IgD-negative memory B cell (primary cell): ENCODE results near the gene TRABD2A. TPM values are rescaled to one million over a fixed set of nuclear protein-coding genes. Genes with fewer than 3 reads are reported as not detected.
"Not testable (repeated sequence)": the region's sequence is repeated elsewhere in the genome, so short reads cannot be mapped to it uniquely, and the experiment has no call there.

Experiments
- H3K27ac Mint-ChIP-seq, 3 donors: one replicate each; pipeline ENCODE4 v1.8.0; 2020 to 2022; ENCODE audit warnings: mild to moderate bottlenecking in 3 of 3, mixed read lengths in 3 of 3, moderate library complexity in 1 of 3
- H3K27me3 Mint-ChIP-seq: one replicate; pipeline ENCODE4 v1.8.0; 2021; ENCODE audit warnings: mixed read lengths
- H3K36me3 Mint-ChIP-seq: one replicate; pipeline ENCODE4 v1.8.0; 2020; ENCODE audit warnings: mild to moderate bottlenecking, mixed read lengths
- H3K4me1 Mint-ChIP-seq, 3 donors: one replicate each; pipeline ENCODE4 v1.8.0; 2020 to 2022; ENCODE audit warnings: mixed read lengths in 3 of 3, mild to moderate bottlenecking in 1 of 3
- H3K4me3 Mint-ChIP-seq, 4 donors: one replicate each; pipeline ENCODE4 v1.8.0; 2020 to 2022; ENCODE audit warnings: mild to moderate bottlenecking in 4 of 4, mixed read lengths in 4 of 4, moderate library complexity in 3 of 4
- H3K9me3 Mint-ChIP-seq, 3 donors: one replicate each; pipeline ENCODE4 v1.8.0; 2020 to 2021; ENCODE audit warnings: mixed read lengths in 3 of 3, mild to moderate bottlenecking in 1 of 3
- polyA plus RNA-seq: library from polyadenylated mRNA; unstranded; fragments of 300-500 nt; fragmentation: Illumina TruSeq; gene quantifications from one replicate; pipeline ENCODE4 v1.2.3, GENCODE V29; 2021

The TRABD2A gene
- polyA plus RNA-seq, 1 donor from 2014 or later: 5.7 TPM

- Mint-ChIP-seq H3K36me3 (peaks cover 5% of the 10 kb centered on the region), H3K27ac (no peak overlapping the region)
Observed at GRCh38 chr2:84785950-84786349, 94.9 kb downstream of the TRABD2A start.

GRCh38 chr2:84782717-84783442 is 98.0 kb downstream of the TRABD2A start:
- peaks cover 0 to 4% (median 0%) of the 10 kb centered on the region in 3 donors for H3K9me3 Mint-ChIP-seq
- H3K27me3 Mint-ChIP-seq: no peaks in the 10 kb centered on the region
- peaks cover 4% of the 10 kb centered on the region for H3K36me3 Mint-ChIP-seq
- H3K4me3 Mint-ChIP-seq: no peak overlapping the region
- H3K4me1 Mint-ChIP-seq: peaks cover 6 to 34% (median 25%) of the 10 kb centered on the region in 3 donors
- peak overlapping the region in 2 of 3 donors; percentile 42 to 47 for H3K27ac Mint-ChIP-seq

More at GRCh38 chr2:84785950-84786349, 94.9 kb downstream of the TRABD2A start:
- H3K4me3 Mint-ChIP-seq: no peak overlapping the region
- H3K27me3 Mint-ChIP-seq: no peaks in the 10 kb centered on the region
- H3K4me1 Mint-ChIP-seq: peaks cover 6 to 24% (median 20%) of the 10 kb centered on the region in 3 donors
- no peaks in the 10 kb centered on the region for H3K9me3 Mint-ChIP-seq

- Mint-ChIP-seq H3K4me3 (peak overlapping the region in 2 of 4 donors; percentile 53 to 70), H3K4me1 (peaks cover 6 to 34% (median 25%) of the 10 kb centered on the region in 3 donors), H3K9me3 (peaks cover 0 to 4% (median 3%) of the 10 kb centered on the region in 3 donors), H3K27me3 (no peaks in the 10 kb centered on the region), H3K27ac (peak overlapping the region in 1 of 3 donors; percentile 42), H3K36me3 (peaks cover 4% of the 10 kb centered on the region)
Observed at GRCh38 chr2:84781942-84782716, 98.8 kb downstream of the TRABD2A start.

GRCh38 chr2:84779781-84780180 is 101.1 kb downstream of the TRABD2A start:
- Mint-ChIP-seq H3K9me3 (peaks cover 2 to 18% (median 16%) of the 10 kb centered on the region in 3 donors), H3K36me3 (no peaks in the 10 kb centered on the region), H3K27ac (no peak overlapping the region), H3K4me3 (no peak overlapping the region), H3K4me1 (peaks cover 6 to 34% (median 25%) of the 10 kb centered on the region in 3 donors), H3K27me3 (peaks cover 3% of the 10 kb centered on the region)

GRCh38 chr2:84778911-84779690 is 101.8 kb downstream of the TRABD2A start:
- peaks cover 3% of the 10 kb centered on the region for H3K27me3 Mint-ChIP-seq
- H3K9me3 Mint-ChIP-seq: peaks cover 5 to 19% (median 19%) of the 10 kb centered on the region in 3 donors
- no peaks in the 10 kb centered on the region for H3K36me3 Mint-ChIP-seq
- H3K4me1 Mint-ChIP-seq: peaks cover 6 to 34% (median 25%) of the 10 kb centered on the region in 3 donors
- H3K4me3 Mint-ChIP-seq: no peak overlapping the region
- no peak overlapping the region for H3K27ac Mint-ChIP-seq

GRCh38 chr2:84776011-84776410 is 104.9 kb downstream of the TRABD2A start:
- Mint-ChIP-seq H3K36me3 (no peaks in the 10 kb centered on the region), H3K4me3 (no peak overlapping the region), H3K27ac (no peak overlapping the region), H3K4me1 (peaks cover 0 to 11% (median 5%) of the 10 kb centered on the region in 3 donors), H3K27me3 (peaks cover 3% of the 10 kb centered on the region), H3K9me3 (peaks cover 9 to 30% (median 30%) of the 10 kb centered on the region in 3 donors)

GRCh38 chr2:84773562-84773961 is 107.3 kb downstream of the TRABD2A start:
- H3K4me1 Mint-ChIP-seq, H3K27me3 Mint-ChIP-seq, H3K36me3 Mint-ChIP-seq, H3K4me3 Mint-ChIP-seq, H3K27ac Mint-ChIP-seq: not testable (repeated sequence)
- peaks cover 9 to 31% (median 30%) of the 10 kb centered on the region in 3 donors for H3K9me3 Mint-ChIP-seq

Other genes with a start within 250 kb of the TRABD2A start
- 6,394 TPM for gene TMSB10, start 24.6 kb upstream of the TRABD2A start, polyA plus RNA-seq
- 17.6 TPM for gene KCMF1, start 90.1 kb upstream of the TRABD2A start, polyA plus RNA-seq